Tracheal epithelial cell (primary cell): Measurements from ENCODE around the gene SYF2. TPM values are rescaled to one million over a fixed set of nuclear protein-coding genes. Genes with fewer than 3 reads are reported as not detected.

ENCODE experiments used
- total RNA-seq: library from RNA; depleted of rRNA; stranded (reverse); fragments of >200 nt; gene quantifications from 2 replicates; pipeline ENCODE4 v1.2.1, GENCODE V29; 2014

Gene SYF2
- total RNA-seq: 34.5 and 42.6 TPM in 2 replicates

GRCh38 chr1:25232027-25232865, at the start of gene SYF2:
TSS of gene SYF2 (minus strand) at chr1:25232502. CDS start at chr1:25232467, 35 bp downstream.

GRCh38 chr1:25272238-25272637, 39.9 kb upstream of the SYF2 start, which contains the start of gene RHD:
TSS of gene RHD (plus strand) at chr1:25272509. CDS start at chr1:25272548, 39 bp downstream.

GRCh38 chr1:25247024-25247828, 14.9 kb upstream of the SYF2 start, which contains the start of gene RSRP1:
TSS of gene RSRP1 (minus strand) at chr1:25247454. CDS start at chr1:25246963, 491 bp downstream.

Other genes with a start within 250 kb of the SYF2 start
- gene RSRP1, start 15.0 kb upstream of the SYF2 start, total RNA-seq: 71.1 and 76.7 TPM in 2 replicates
- gene RHD, start 40.0 kb upstream of the SYF2 start, total RNA-seq: not detected in 2 replicates
- gene TMEM50A, start 105.8 kb upstream of the SYF2 start, total RNA-seq: 78.0 and 95.2 TPM in 2 replicates
- gene RHCE, start 188.3 kb upstream of the SYF2 start, total RNA-seq: 0.48 and 3.6 TPM in 2 replicates
- gene MACO1, start 198.4 kb upstream of the SYF2 start, total RNA-seq: 16.4 and 16.6 TPM in 2 replicates